Esophagus muscularis mucosa (tissue), 4 donors: ENCODE data around the gene NDUFB1. TPM values are rescaled to one million over a fixed set of nuclear protein-coding genes. Genes with fewer than 3 reads are reported as not detected.
A peak's percentile ranks its signal among the peaks of the same experiment; 100 is the strongest.

ENCODE experiments used
- DNase-seq: peaks from one replicate; pipeline ENCODE4 v3.0.0-alpha.2; 2017; ENCODE audit errors: extremely low spot score
- H3K27ac ChIP-seq, 4 donors: fragments of 200-600 bp; sonication (generic); replicated peaks in 1 of 4; 1 replicate in 3 of 4; 2 replicates in 1 of 4; pipeline ENCODE4 v1.5.1; 2016 to 2019; ENCODE audit warnings: mild to moderate bottlenecking in 1 of 4
- H3K27me3 ChIP-seq, 4 donors: fragments of 200-600 bp; sonication (generic); one replicate each; pipeline versions ENCODE4 v1.5.1 to v1.6.0; 2016 to 2019
- H3K36me3 ChIP-seq, 4 donors: fragments of 200-600 bp; sonication (generic); one replicate each; pipeline ENCODE4 v1.5.1; 2016 to 2019
- H3K4me1 ChIP-seq, 4 donors: fragments of 200-600 bp; sonication (generic); one replicate each; pipeline ENCODE4 v1.5.1; 2016 to 2019
- H3K4me3 ChIP-seq, 4 donors: fragments of 200-600 bp; sonication (generic); 1 replicate in 2 of 4; 2 replicates in 2 of 4; pipeline ENCODE4 v1.5.1; 2016 to 2019; ENCODE audit warnings: mild to moderate bottlenecking in 4 of 4, moderate library complexity in 1 of 4
- H3K9me3 ChIP-seq, 4 donors: fragments of 200-600 bp; sonication (generic); 1 replicate in 3 of 4; 2 replicates in 1 of 4; pipeline ENCODE4 v1.5.1; 2016 to 2019
- EP300 ChIP-seq: sonication (generic); formaldehyde crosslinking; IDR thresholded peaks from one replicate; pipeline ENCODE4 v1.6.1; 2017; ENCODE audit warnings: antibody characterized with exemption
- POLR2A ChIP-seq: fragments of 450-650 bp; IDR thresholded peaks from one replicate; pipeline ENCODE4 v1.6.1; 2017; ENCODE audit warnings: antibody characterized with exemption, moderate library complexity, mild to moderate bottlenecking, low read depth
- POLR2AphosphoS5 ChIP-seq, 2 donors: sonication (generic); formaldehyde crosslinking; IDR thresholded peaks; one replicate each; pipeline ENCODE4 v1.6.1; 2017; ENCODE audit warnings: antibody characterized with exemption in 2 of 2
- WGBS: methylation state at CpG from one replicate; pipeline ENCODE4 v1.1.5; 2018; 5-methylcytosine and 5-hydroxymethylcytosine counted together
- intact Hi-C: fragments of 100-400 bp; cut with DNase I; formaldehyde crosslinking; loops from one replicate; pipeline ENCODE4 v1.15.1; 2023
- total RNA-seq, 4 donors: library from RNA; depleted of rRNA; stranded (reverse); fragments of >200 nt; gene quantifications; one replicate each; pipeline versions ENCODE4 v1.1.0 to v1.2.1, GENCODE V29; 2016
- TF ChIP-seq, protein P1 (sequence below), 3 experiments: fragments of 200-600 bp in 2 of 3; fragments of 450-650 bp in 1 of 3; sonication (generic) in 2 of 3; IDR thresholded peaks; one replicate each; pipeline ENCODE4 v1.5.1; 2017 to 2019; ENCODE audit warnings: antibody characterized with exemption in 3 of 3, mild to moderate bottlenecking in 2 of 3, moderate library complexity in 1 of 3

The NDUFB1 gene
- total RNA-seq = 100 to 1,000 TPM; 197 to 457 (median 369) TPM

DNA sequence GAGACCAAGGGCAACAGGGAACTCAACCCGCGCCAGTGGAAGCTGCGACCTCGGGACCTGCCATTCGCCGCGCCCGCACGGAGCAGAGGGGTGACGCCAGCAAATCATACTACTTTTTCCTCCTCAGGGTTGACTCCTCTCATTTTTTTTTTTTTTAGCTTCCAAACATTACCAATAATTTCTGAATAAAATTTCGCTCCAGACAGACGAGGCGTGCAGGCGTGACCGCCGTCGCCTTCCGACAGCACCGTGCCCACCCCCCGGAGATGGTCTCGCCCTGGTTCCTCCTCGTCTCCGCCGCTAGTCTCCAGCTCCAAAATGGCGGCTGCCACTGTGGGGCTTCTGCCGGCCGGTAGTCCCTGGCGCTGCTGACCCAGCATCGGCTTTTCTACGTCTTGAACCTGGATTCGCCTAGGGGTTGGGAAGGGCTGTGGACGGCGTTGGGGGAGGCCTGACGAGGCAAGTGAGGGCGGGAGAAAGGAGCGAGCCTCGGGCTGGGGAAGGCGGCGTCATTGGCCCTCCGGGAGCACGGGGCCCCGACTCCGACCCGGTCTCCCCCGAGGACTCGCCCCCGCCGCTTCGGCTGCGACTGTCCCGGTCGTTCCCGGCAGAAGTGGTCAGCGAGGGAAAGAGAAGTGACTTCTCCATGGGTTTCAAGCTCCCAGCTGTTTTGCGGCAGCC lies at the start of gene NDUFB1, which contains the start of gene CPSF2:
NDUFB1 (minus strand) TSS at position 37 of the 681 bp plus-strand sequence. CDS start 4,069 bp downstream, outside the sequence.
CPSF2 (plus strand) TSS at position 300 of the 681 bp plus-strand sequence. CDS start 9,016 bp downstream, outside the sequence.
- Histone ChIP-seq H3K27ac (peak within 1 kb of the TSS; percentile 94 to 99 (median 96)), H3K27me3 (no peaks in the 10 kb centered on the region), H3K4me3 (peak within 1 kb of the TSS; percentile 72 to 99 (median 89)), H3K9me3 (no peaks in the 10 kb centered on the region), H3K36me3 (peaks cover 0 to 40% (median 15%) of the 10 kb centered on the region in 4 donors), H3K4me1 (peaks cover 30 to 74% (median 59%) of the 10 kb centered on the region in 4 donors)
- TF ChIP-seq POLR2AphosphoS5 (IDR thresholded peaks at IDR 0.05) (peak; percentile 74 to 78), POLR2A (no peak), EP300 (no peak)
- TF ChIP-seq, protein P1, sequence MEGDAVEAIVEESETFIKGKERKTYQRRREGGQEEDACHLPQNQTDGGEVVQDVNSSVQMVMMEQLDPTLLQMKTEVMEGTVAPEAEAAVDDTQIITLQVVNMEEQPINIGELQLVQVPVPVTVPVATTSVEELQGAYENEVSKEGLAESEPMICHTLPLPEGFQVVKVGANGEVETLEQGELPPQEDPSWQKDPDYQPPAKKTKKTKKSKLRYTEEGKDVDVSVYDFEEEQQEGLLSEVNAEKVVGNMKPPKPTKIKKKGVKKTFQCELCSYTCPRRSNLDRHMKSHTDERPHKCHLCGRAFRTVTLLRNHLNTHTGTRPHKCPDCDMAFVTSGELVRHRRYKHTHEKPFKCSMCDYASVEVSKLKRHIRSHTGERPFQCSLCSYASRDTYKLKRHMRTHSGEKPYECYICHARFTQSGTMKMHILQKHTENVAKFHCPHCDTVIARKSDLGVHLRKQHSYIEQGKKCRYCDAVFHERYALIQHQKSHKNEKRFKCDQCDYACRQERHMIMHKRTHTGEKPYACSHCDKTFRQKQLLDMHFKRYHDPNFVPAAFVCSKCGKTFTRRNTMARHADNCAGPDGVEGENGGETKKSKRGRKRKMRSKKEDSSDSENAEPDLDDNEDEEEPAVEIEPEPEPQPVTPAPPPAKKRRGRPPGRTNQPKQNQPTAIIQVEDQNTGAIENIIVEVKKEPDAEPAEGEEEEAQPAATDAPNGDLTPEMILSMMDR (IDR thresholded peaks at IDR 0.05) = no peak
- peak; percentile 93 for DNase-seq
- intact Hi-C loops = no loop called here
- WGBS = under 1% methylated on average over 31 of the region's 55 CpGs

- Histone ChIP-seq H3K9me3 (peaks cover 0 to 3% (median 0%) of the 10 kb centered on the region in 4 donors), H3K36me3 (peaks cover 19 to 80% (median 59%) of the 10 kb centered on the region in 4 donors), H3K27me3 (no peaks in the 10 kb centered on the region), H3K4me3 (no peak overlapping the region), H3K4me1 (no peaks in the 10 kb centered on the region), H3K27ac (no peak overlapping the region)
- WGBS = 96% methylated on average over 2 of the region's 2 CpGs
- TF ChIP-seq EP300 = no peak
- no peak for DNase-seq
- intact Hi-C loops = no loop called here
Observed at GRCh38 chr14:92164958-92165357, 43.5 kb upstream of the NDUFB1 start.

- TF ChIP-seq POLR2A = no peak
- TF ChIP-seq, protein P1 (IDR thresholded peaks at IDR 0.05) = no peak
- TF ChIP-seq EP300 = no peak
- no peak for TF ChIP-seq POLR2AphosphoS5 (IDR thresholded peaks at IDR 0.05)
- Histone ChIP-seq H3K9me3 (peaks cover 0 to 3% (median 0%) of the 10 kb centered on the region in 4 donors), H3K27me3 (no peaks in the 10 kb centered on the region), H3K27ac (no peak overlapping the region), H3K4me1 (no peaks in the 10 kb centered on the region), H3K4me3 (no peak overlapping the region), H3K36me3 (peaks cover 36 to 99% (median 80%) of the 10 kb centered on the region in 4 donors)
- DNase-seq = no peak
- intact Hi-C loops = no loop called here
- WGBS = 86% methylated on average over 3 of the region's 3 CpGs
Observed at GRCh38 chr14:92161521-92161920, 40.0 kb upstream of the NDUFB1 start.

GRCh38 chr14:92160619-92161018 lies 39.1 kb upstream of the NDUFB1 start:
- Histone ChIP-seq H3K9me3 (peaks cover 0 to 3% (median 0%) of the 10 kb centered on the region in 4 donors), H3K36me3 (peaks cover 43 to 99% (median 82%) of the 10 kb centered on the region in 4 donors), H3K27me3 (no peaks in the 10 kb centered on the region), H3K4me3 (no peak overlapping the region), H3K27ac (peak overlapping the region in 2 of 4 donors; percentile 6 to 40), H3K4me1 (no peaks in the 10 kb centered on the region)
- intact Hi-C loops = no loop called here
- no peak for DNase-seq
- TF ChIP-seq POLR2AphosphoS5 (IDR thresholded peaks at IDR 0.05) = peak in 1 of 2 donors; percentile 61
- TF ChIP-seq, protein P1 (IDR thresholded peaks at IDR 0.05) = no peak
- 20% methylated on average over 4 of the region's 4 CpGs for WGBS

DNA sequence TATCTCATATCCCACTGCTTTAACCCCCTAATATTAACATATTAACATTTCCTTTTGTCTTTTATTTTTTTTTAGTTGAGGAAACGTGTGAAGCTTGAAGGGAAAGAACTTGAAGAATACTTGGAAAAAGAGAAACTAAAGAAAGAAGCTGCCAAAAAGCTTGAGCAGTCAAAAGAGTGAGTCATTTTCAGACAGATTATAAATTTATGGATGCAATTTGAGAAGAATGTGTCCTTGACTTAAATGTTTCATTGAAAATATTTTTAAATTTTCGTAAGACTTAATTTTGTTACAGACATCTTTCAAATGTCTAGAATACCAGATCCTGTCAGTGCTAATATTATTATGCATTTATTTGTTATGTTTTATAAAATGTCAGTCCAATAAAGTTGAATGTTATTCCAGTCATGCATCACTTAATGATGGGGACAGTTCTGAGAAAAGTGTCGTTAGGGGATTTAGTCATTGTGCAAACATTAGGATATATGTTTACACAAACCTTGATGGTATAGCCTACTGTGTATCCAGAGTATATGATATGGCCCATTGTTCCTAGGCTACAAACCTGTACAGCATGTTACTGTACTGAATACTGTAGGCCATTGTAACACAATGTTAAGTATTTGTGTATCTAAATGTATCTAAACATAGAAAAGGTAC lies 32.9 kb upstream of the NDUFB1 start:
- WGBS = 56% methylated on average over 3 of the region's 3 CpGs

More for the DNA sequence above, 32.9 kb upstream of the NDUFB1 start:
- Histone ChIP-seq H3K36me3 (peaks cover 33 to 79% (median 58%) of the 10 kb centered on the region in 4 donors), H3K9me3 (no peaks in the 10 kb centered on the region), H3K4me3 (no peak overlapping the region), H3K4me1 (no peaks in the 10 kb centered on the region), H3K27me3 (no peaks in the 10 kb centered on the region), H3K27ac (no peak overlapping the region)
- intact Hi-C loops = no loop called here
- DNase-seq = no peak
- TF ChIP-seq POLR2A (no peak), POLR2AphosphoS5 (IDR thresholded peaks at IDR 0.05) (no peak), EP300 (no peak)
- TF ChIP-seq, protein P1 (IDR thresholded peaks at IDR 0.05) = no peak
